GM23338 (cell line): ENCODE data around the gene MED27. TPM values are rescaled to one million over a fixed set of nuclear protein-coding genes. Genes with fewer than 3 reads are reported as not detected.

Experiments used
- ATAC-seq: fragments of 200-7000 bp; cut with Tn5 transposase; 3 replicates; pipeline ENCODE4 v1.9.1; 2020
- DNase-seq: peaks from one replicate; pipeline ENCODE4 v3.0.0-alpha.2; 2015; ENCODE audit warnings: low spot score
- H2AFZ ChIP-seq: fragments of 200-600 bp; sonication (generic); 2 replicates; pipeline ENCODE4 v1.8.0; 2016; ENCODE audit warnings: antibody characterized with exemption, mild to moderate bottlenecking, moderate library complexity
- H3F3A ChIP-seq: fragments of 200-600 bp; sonication (generic); replicated peaks from 2 replicates; pipeline ENCODE4 v1.8.0; 2017; ENCODE audit warnings: antibody characterized with exemption, mixed run types, low read depth
- H3K27ac ChIP-seq: fragments of 200-600 bp; sonication (generic); 2 replicates; pipeline ENCODE4 v1.6.1; 2016; ENCODE audit warnings: low read depth
- H3K27me3 ChIP-seq: fragments of 200-600 bp; sonication (generic); 2 replicates; pipeline ENCODE4 v1.8.0; 2016; ENCODE audit warnings: mild to moderate bottlenecking, mixed run types, moderate library complexity; ENCODE audit not compliant: insufficient read depth
- H3K36me3 ChIP-seq: fragments of 200-600 bp; sonication (generic); 2 replicates; pipeline ENCODE4 v1.8.0; 2016; ENCODE audit warnings: mild to moderate bottlenecking; ENCODE audit not compliant: insufficient read depth
- H3K4me1 ChIP-seq: fragments of 200-600 bp; sonication (generic); 2 replicates; pipeline ENCODE4 v1.8.0; 2016; ENCODE audit warnings: mild to moderate bottlenecking, moderate library complexity; ENCODE audit not compliant: insufficient read depth
- H3K4me2 ChIP-seq: fragments of 200-600 bp; sonication (generic); 2 replicates; pipeline ENCODE4 v1.7.1; 2017; ENCODE audit warnings: mixed run types
- H3K4me3 ChIP-seq: fragments of 200-600 bp; sonication (generic); 2 replicates; pipeline ENCODE4 v1.6.1; 2016; ENCODE audit warnings: mixed run types
- H3K79me2 ChIP-seq: fragments of 200-600 bp; sonication (generic); replicated peaks from 2 replicates; pipeline ENCODE4 v1.8.0; 2017; ENCODE audit warnings: mild to moderate bottlenecking; ENCODE audit not compliant: insufficient read depth
- H3K9me2 ChIP-seq: fragments of 200-600 bp; sonication (generic); 2 replicates; pipeline ENCODE4 v1.8.0; 2017; ENCODE audit not compliant: insufficient read depth
- H4K20me1 ChIP-seq: fragments of 200-600 bp; sonication (generic); replicated peaks from 2 replicates; pipeline ENCODE4 v1.8.0; 2017; ENCODE audit warnings: mild to moderate bottlenecking; ENCODE audit not compliant: insufficient read depth
- H3K27ac Mint-ChIP-seq: 2 replicates; pipeline ENCODE4 v1.8.0; 2020; ENCODE audit warnings: inconsistent platforms, mild to moderate bottlenecking, moderate library complexity, mixed read lengths
- H3K27me3 Mint-ChIP-seq: 3 replicates; pipeline ENCODE4 v1.8.0; 2022; ENCODE audit warnings: low read depth, mild to moderate bottlenecking, moderate library complexity, mixed read lengths, inconsistent platforms; ENCODE audit not compliant: insufficient read depth, poor library complexity
- H3K36me3 Mint-ChIP-seq: 3 replicates; pipeline ENCODE4 v1.8.0; 2021; ENCODE audit warnings: low read depth, mild to moderate bottlenecking, inconsistent platforms, moderate library complexity, mixed read lengths
- H3K4me1 Mint-ChIP-seq: 3 replicates; pipeline ENCODE4 v1.8.0; 2020; ENCODE audit warnings: mild to moderate bottlenecking, inconsistent platforms, mixed read lengths
- H3K4me3 Mint-ChIP-seq: 3 replicates; pipeline ENCODE4 v1.8.0; 2021; ENCODE audit warnings: moderate library complexity, mild to moderate bottlenecking, inconsistent platforms, mixed read lengths
- H3K9me3 Mint-ChIP-seq: 3 replicates; pipeline ENCODE4 v1.8.0; 2020; ENCODE audit warnings: moderate library complexity, mild to moderate bottlenecking, inconsistent platforms, mixed read lengths
- CREB1 ChIP-seq: fragments of 250-450 bp; sonication (Bioruptor Pico); IDR thresholded peaks from 2 replicates; pipeline ENCODE4 v1.5.0; 2020; ENCODE audit warnings: low read depth, mild to moderate bottlenecking, moderate library complexity
- CTCF ChIP-seq, 2 experiments: fragments of 200-600 bp in 1 of 2; sonication (generic) in 1 of 2; conservative IDR thresholded peaks; 2 replicates each; pipeline versions ENCODE4 v1.5.1 to v1.6.1; 2016 to 2017; ENCODE audit warnings: antibody characterized with exemption in 2 of 2, low read depth in 2 of 2, mild to moderate bottlenecking in 2 of 2, moderate library complexity in 1 of 2
- EZH2 ChIP-seq: fragments of 200-600 bp; sonication (generic); IDR thresholded peaks from one replicate; pipeline ENCODE4 v1.8.0; 2017; ENCODE audit warnings: antibody characterized with exemption, mild to moderate bottlenecking, low read depth; ENCODE audit not compliant: unreplicated experiment
- EZH2phosphoT487 ChIP-seq: fragments of 200-600 bp; sonication (generic); IDR thresholded peaks from one replicate; pipeline ENCODE4 v1.8.1; 2018; ENCODE audit warnings: antibody characterized with exemption; ENCODE audit not compliant: unreplicated experiment
- JUNB ChIP-seq: IDR thresholded peaks from one replicate; pipeline ENCODE4 v1.6.1; 2016; ENCODE audit warnings: antibody characterized with exemption; ENCODE audit not compliant: unreplicated experiment
- NANOG ChIP-seq: IDR thresholded peaks from 2 replicates; pipeline ENCODE4 v1.6.1; 2016; ENCODE audit warnings: antibody characterized with exemption, borderline replicate concordance
- POLR2AphosphoS5 ChIP-seq: IDR thresholded peaks from 2 replicates; pipeline ENCODE4 v1.6.1; 2016; ENCODE audit warnings: antibody characterized with exemption, low read depth
- STAT1 ChIP-seq: IDR thresholded peaks from one replicate; pipeline ENCODE4 v1.6.1; 2016; ENCODE audit warnings: antibody characterized with exemption; ENCODE audit not compliant: unreplicated experiment
- ZNF114 ChIP-seq: fragments of 250-450 bp; sonication (Bioruptor Pico); IDR thresholded peaks from 2 replicates; pipeline ENCODE4 v1.5.0; 2020; ENCODE audit warnings: mild to moderate bottlenecking, moderate library complexity
- ZNF331 ChIP-seq: fragments of 250-450 bp; sonication (Bioruptor Pico); IDR thresholded peaks from 2 replicates; pipeline ENCODE4 v1.5.0; 2020; ENCODE audit warnings: low read depth, mild to moderate bottlenecking, moderate library complexity
- ZNF462 ChIP-seq: fragments of 250-450 bp; sonication (Bioruptor Pico); IDR thresholded peaks from 2 replicates; pipeline ENCODE4 v1.5.0; 2020; ENCODE audit warnings: mild to moderate bottlenecking, moderate library complexity
- polyA plus RNA-seq: library from polyadenylated mRNA; unstranded; fragments of >200 nt; fragmentation: Nextera tagmentation; extraction: Ambion mirVana; gene quantifications from 2 replicates; pipeline ENCODE4 v1.2.1, GENCODE V29; 2016
- total RNA-seq: library from RNA; depleted of rRNA; stranded (reverse); fragments of >200 nt; shearing (Covaris generic); gene quantifications from 2 replicates; pipeline ENCODE4 v1.2.3, GENCODE V29; 2014
- TF ChIP-seq, protein P1 (sequence below): IDR thresholded peaks from 2 replicates; pipeline ENCODE4 v1.6.1; 2016; ENCODE audit warnings: antibody characterized with exemption
- TF ChIP-seq, protein P2 (sequence below): IDR thresholded peaks from one replicate; pipeline ENCODE4 v1.6.1; 2018; ENCODE audit warnings: antibody characterized with exemption; ENCODE audit not compliant: unreplicated experiment

MED27 gene
- total and polyA plus RNA-seq, 2 experiments from 2014 or later, result 30.6 to 35.0 TPM

- no peak for ATAC-seq
- 0 out of 2 replicates have a peak, but pooled peaks cover 3% of the 10 kb centered on the region for H3F3A ChIP-seq
- no peak for TF ChIP-seq POLR2AphosphoS5
- no peak for TF ChIP-seq CTCF (conservative IDR thresholded peaks at IDR 0.05; ENCODE audit: low read depth in 2 of 2)
- no peak for TF ChIP-seq NANOG
- TF ChIP-seq ZNF114 (CRISPR knock-in tag), result no peak
- no peak for TF ChIP-seq STAT1
- TF ChIP-seq, protein P1, sequence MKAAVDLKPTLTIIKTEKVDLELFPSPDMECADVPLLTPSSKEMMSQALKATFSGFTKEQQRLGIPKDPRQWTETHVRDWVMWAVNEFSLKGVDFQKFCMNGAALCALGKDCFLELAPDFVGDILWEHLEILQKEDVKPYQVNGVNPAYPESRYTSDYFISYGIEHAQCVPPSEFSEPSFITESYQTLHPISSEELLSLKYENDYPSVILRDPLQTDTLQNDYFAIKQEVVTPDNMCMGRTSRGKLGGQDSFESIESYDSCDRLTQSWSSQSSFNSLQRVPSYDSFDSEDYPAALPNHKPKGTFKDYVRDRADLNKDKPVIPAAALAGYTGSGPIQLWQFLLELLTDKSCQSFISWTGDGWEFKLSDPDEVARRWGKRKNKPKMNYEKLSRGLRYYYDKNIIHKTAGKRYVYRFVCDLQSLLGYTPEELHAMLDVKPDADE, result no peak
- TF ChIP-seq EZH2phosphoT487, result no peak
- no peak for TF ChIP-seq CREB1
- TF ChIP-seq ZNF462, result no peak
- TF ChIP-seq, protein P2, sequence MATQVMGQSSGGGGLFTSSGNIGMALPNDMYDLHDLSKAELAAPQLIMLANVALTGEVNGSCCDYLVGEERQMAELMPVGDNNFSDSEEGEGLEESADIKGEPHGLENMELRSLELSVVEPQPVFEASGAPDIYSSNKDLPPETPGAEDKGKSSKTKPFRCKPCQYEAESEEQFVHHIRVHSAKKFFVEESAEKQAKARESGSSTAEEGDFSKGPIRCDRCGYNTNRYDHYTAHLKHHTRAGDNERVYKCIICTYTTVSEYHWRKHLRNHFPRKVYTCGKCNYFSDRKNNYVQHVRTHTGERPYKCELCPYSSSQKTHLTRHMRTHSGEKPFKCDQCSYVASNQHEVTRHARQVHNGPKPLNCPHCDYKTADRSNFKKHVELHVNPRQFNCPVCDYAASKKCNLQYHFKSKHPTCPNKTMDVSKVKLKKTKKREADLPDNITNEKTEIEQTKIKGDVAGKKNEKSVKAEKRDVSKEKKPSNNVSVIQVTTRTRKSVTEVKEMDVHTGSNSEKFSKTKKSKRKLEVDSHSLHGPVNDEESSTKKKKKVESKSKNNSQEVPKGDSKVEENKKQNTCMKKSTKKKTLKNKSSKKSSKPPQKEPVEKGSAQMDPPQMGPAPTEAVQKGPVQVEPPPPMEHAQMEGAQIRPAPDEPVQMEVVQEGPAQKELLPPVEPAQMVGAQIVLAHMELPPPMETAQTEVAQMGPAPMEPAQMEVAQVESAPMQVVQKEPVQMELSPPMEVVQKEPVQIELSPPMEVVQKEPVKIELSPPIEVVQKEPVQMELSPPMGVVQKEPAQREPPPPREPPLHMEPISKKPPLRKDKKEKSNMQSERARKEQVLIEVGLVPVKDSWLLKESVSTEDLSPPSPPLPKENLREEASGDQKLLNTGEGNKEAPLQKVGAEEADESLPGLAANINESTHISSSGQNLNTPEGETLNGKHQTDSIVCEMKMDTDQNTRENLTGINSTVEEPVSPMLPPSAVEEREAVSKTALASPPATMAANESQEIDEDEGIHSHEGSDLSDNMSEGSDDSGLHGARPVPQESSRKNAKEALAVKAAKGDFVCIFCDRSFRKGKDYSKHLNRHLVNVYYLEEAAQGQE, result no peak
- TF ChIP-seq JUNB, result no peak
- no peak for TF ChIP-seq ZNF331 (CRISPR knock-in tag)
- TF ChIP-seq EZH2, result no peak
- H3K4me1 Mint-ChIP-seq, result peaks cover 20% of the 10 kb centered on the region
- peaks cover 11% of the 10 kb centered on the region for H3K27me3 Mint-ChIP-seq
- no peak overlapping the region for H3K27ac Mint-ChIP-seq
- peaks cover 11% of the 10 kb centered on the region for H3K4me1 ChIP-seq
- H3K9me2 ChIP-seq, result no peaks in the 10 kb centered on the region
- no peaks in the 10 kb centered on the region for H3K27me3 ChIP-seq
- H3K27ac ChIP-seq, result no peak overlapping the region
- H3K79me2 ChIP-seq, result no peaks in the 10 kb centered on the region
- no peaks in the 10 kb centered on the region for H3K9me3 Mint-ChIP-seq
- H3K36me3 ChIP-seq, result no peaks in the 10 kb centered on the region
- no peak overlapping the region for H3K4me3 Mint-ChIP-seq
- DNase-seq, result peak; percentile 22
- no peak overlapping the region for H2AFZ ChIP-seq
- no peak overlapping the region for H3K4me2 ChIP-seq
- H3K4me3 ChIP-seq, result no peak overlapping the region
- H3K36me3 Mint-ChIP-seq, result no peaks in the 10 kb centered on the region; the same call in 2 of the 3 replicates
- no peaks in the 10 kb centered on the region; the same call in none of the 2 replicates for H4K20me1 ChIP-seq
These were observed 205.7 kb downstream of the MED27 start for GRCh38 chr9:131873891-131874440.
